Smooth muscle cell (in vitro differentiated cells): ENCODE measurements around the gene FHIT. TPM values are rescaled to one million over a fixed set of nuclear protein-coding genes. Genes with fewer than 3 reads are reported as not detected.

Source experiments
- DNase-seq: peaks from one replicate; lab custom pipeline; 2025; ENCODE audit not compliant: unreplicated experiment; lab: John Stamatoyannopoulos, UW
- H2AFZ ChIP-seq: fragments of 200-600 bp; sonication (generic); 2 replicates; pipeline ENCODE4 v1.6.0; 2016; ENCODE audit warnings: antibody characterized with exemption, low read depth, mild to moderate bottlenecking
- H3F3A ChIP-seq: fragments of 200-600 bp; sonication (generic); 2 replicates; pipeline ENCODE4 v1.6.0; 2017; ENCODE audit warnings: antibody characterized with exemption, low read depth
- H3K27ac ChIP-seq: fragments of 200-600 bp; sonication (generic); 2 replicates; pipeline ENCODE4 v1.5.1; 2016; ENCODE audit warnings: low read depth, mild to moderate bottlenecking
- H3K27me3 ChIP-seq: fragments of 200-600 bp; sonication (generic); 2 replicates; pipeline ENCODE4 v1.6.1; 2016; ENCODE audit warnings: low read depth, mild to moderate bottlenecking
- H3K36me3 ChIP-seq: fragments of 200-600 bp; sonication (generic); 2 replicates; pipeline ENCODE4 v1.5.1; 2016; ENCODE audit warnings: low read depth
- H3K4me1 ChIP-seq: fragments of 200-600 bp; sonication (generic); 2 replicates; pipeline ENCODE4 v1.5.1; 2016; ENCODE audit warnings: low read depth
- H3K4me2 ChIP-seq: fragments of 200-600 bp; sonication (generic); 2 replicates; pipeline ENCODE4 v1.6.0; 2016; ENCODE audit warnings: mild to moderate bottlenecking
- H3K4me3 ChIP-seq: fragments of 200-600 bp; sonication (generic); 2 replicates; pipeline ENCODE4 v1.5.1; 2016; ENCODE audit warnings: mild to moderate bottlenecking
- H3K79me2 ChIP-seq: fragments of 200-600 bp; sonication (generic); 2 replicates; pipeline ENCODE4 v1.6.0; 2016; ENCODE audit warnings: low read depth, mild to moderate bottlenecking
- H3K9ac ChIP-seq: fragments of 200-600 bp; sonication (generic); 2 replicates; pipeline ENCODE4 v1.6.0; 2016; ENCODE audit warnings: low read depth
- H3K9me3 ChIP-seq: fragments of 200-600 bp; sonication (generic); replicated peaks from 2 replicates; pipeline ENCODE4 v1.5.1; 2016; ENCODE audit warnings: low read depth
- H4K20me1 ChIP-seq: fragments of 200-600 bp; sonication (generic); 2 replicates; pipeline ENCODE4 v1.6.0; 2016; ENCODE audit warnings: low read depth
- WGBS: methylation state at CpG from one replicate; pipeline ENCODE4 v1.1.7; 2016; ENCODE audit warnings: low lambda C conversion rate; 5-methylcytosine and 5-hydroxymethylcytosine counted together
- polyA plus RNA-seq: library from polyadenylated mRNA; unstranded; fragments of >200 nt; fragmentation: Nextera tagmentation; extraction: Ambion mirVana; gene quantifications from 2 replicates; pipeline ENCODE4 v1.2.1, GENCODE V29; 2016
- total RNA-seq: library from RNA; depleted of rRNA; stranded (reverse); fragments of >200 nt; gene quantifications from 2 replicates; pipeline ENCODE4 v1.2.3, GENCODE V29; 2014
- TF ChIP-seq, protein P1 (sequence below): fragments of 200-600 bp; sonication (generic); IDR thresholded peaks from 2 replicates; pipeline ENCODE4 v1.5.1; 2017; ENCODE audit warnings: borderline replicate concordance, mild to moderate bottlenecking, antibody characterized with exemption; ENCODE audit not compliant: insufficient read depth, poor library complexity, severe bottlenecking

Gene FHIT
- total and polyA plus RNA-seq, 2 experiments from 2014 or later = 5.9 to 6.7 TPM

DNA sequence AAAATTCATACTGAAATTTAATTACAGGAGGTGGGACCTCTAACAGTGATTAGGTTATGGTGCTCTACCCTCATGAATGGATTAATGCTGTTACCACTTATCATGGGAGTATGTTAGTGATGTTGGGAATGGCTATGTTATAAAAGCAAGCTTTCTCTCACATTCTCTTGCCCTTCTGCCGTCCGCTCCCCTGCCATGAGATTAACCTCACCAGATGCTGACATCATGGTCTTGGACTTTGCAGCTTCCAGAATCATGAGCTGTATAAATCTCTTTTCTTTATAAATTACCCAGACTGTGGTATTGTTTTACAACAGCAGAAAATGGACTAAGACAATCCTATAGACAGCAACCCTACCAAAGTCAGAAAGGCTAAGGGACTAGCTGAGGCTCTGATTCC lies 884.8 kb downstream of the FHIT start:
- Histone ChIP-seq H2AFZ (no peak overlapping the region), H3K4me1 (no peaks in the 10 kb centered on the region), H3K27ac (no peak overlapping the region), H3K79me2 (no peaks in the 10 kb centered on the region), H3F3A (no peaks in the 10 kb centered on the region), H3K36me3 (no peaks in the 10 kb centered on the region), H3K4me2 (no peak overlapping the region), H3K4me3 (no peak overlapping the region), H3K27me3 (no peaks in the 10 kb centered on the region), H3K9me3 (no peaks in the 10 kb centered on the region), H3K9ac (no peak overlapping the region), H4K20me1 (no peaks in the 10 kb centered on the region)
- no peak for DNase-seq
- whole genome bisulfite sequencing = 61% methylated on average over 2 of the region's 2 CpGs
- TF ChIP-seq, protein P1, sequence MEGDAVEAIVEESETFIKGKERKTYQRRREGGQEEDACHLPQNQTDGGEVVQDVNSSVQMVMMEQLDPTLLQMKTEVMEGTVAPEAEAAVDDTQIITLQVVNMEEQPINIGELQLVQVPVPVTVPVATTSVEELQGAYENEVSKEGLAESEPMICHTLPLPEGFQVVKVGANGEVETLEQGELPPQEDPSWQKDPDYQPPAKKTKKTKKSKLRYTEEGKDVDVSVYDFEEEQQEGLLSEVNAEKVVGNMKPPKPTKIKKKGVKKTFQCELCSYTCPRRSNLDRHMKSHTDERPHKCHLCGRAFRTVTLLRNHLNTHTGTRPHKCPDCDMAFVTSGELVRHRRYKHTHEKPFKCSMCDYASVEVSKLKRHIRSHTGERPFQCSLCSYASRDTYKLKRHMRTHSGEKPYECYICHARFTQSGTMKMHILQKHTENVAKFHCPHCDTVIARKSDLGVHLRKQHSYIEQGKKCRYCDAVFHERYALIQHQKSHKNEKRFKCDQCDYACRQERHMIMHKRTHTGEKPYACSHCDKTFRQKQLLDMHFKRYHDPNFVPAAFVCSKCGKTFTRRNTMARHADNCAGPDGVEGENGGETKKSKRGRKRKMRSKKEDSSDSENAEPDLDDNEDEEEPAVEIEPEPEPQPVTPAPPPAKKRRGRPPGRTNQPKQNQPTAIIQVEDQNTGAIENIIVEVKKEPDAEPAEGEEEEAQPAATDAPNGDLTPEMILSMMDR = no peak

DNA sequence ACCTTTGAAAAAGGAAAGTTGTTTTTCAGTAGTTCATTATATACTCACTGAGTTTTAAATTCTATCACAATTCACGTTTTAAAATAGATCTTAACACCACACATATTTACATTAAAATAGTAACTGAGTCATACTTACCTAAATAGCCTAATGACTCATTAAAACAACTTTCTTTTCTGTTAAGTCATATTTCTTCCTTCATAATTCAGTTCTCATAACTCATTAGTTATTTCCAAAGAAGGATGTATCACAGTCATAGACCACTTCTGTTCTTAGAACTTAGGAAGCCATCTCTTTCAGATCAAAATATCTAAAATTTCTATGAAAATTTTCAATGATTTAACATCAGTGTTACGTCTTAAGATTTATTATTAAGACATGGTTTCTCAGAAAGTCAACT lies 885.9 kb downstream of the FHIT start:
- H3K4me3 ChIP-seq = no peak overlapping the region
- H3K36me3 ChIP-seq = no peaks in the 10 kb centered on the region
- no peak overlapping the region for H3K9ac ChIP-seq
- H4K20me1 ChIP-seq = no peaks in the 10 kb centered on the region
- no peak overlapping the region for H2AFZ ChIP-seq
- TF ChIP-seq, protein P1 = no peak
- no peaks in the 10 kb centered on the region for H3K9me3 ChIP-seq
- H3K27ac ChIP-seq = no peak overlapping the region
- DNase-seq = no peak
- no peaks in the 10 kb centered on the region for H3K79me2 ChIP-seq
- WGBS = 63% methylated on average over 2 of the region's 2 CpGs
- H3K27me3 ChIP-seq = no peaks in the 10 kb centered on the region
- H3K4me2 ChIP-seq = no peak overlapping the region
- H3F3A ChIP-seq = no peaks in the 10 kb centered on the region
- H3K4me1 ChIP-seq = no peaks in the 10 kb centered on the region

DNA sequence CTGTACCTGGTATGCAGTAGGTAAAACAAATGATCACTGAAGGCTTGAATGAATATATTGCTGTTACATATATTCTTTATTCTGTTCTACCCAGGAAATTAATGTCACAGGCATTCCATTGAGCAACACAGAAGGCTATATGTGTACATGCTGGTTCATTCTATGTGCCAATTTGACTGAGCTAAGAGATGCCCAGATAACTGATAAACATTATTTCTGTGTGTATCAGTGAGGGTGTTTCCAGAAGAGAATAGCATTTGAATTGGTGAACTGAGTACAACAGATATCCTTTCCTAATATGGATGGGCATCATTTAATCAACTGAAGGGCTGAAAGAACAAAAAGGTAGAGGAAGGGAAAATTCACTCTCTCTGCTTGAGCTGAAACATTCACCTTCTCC lies 886.8 kb downstream of the FHIT start:
- Histone ChIP-seq H3F3A (no peaks in the 10 kb centered on the region), H3K9ac (no peak overlapping the region), H3K27me3 (no peaks in the 10 kb centered on the region), H3K4me1 (no peaks in the 10 kb centered on the region), H3K9me3 (no peaks in the 10 kb centered on the region), H3K79me2 (no peaks in the 10 kb centered on the region), H3K27ac (no peak overlapping the region), H2AFZ (no peak overlapping the region), H3K4me2 (no peak overlapping the region), H3K36me3 (no peaks in the 10 kb centered on the region), H3K4me3 (no peak overlapping the region), H4K20me1 (no peaks in the 10 kb centered on the region)
- TF ChIP-seq, protein P1 = no peak
- no peak for DNase-seq

DNA sequence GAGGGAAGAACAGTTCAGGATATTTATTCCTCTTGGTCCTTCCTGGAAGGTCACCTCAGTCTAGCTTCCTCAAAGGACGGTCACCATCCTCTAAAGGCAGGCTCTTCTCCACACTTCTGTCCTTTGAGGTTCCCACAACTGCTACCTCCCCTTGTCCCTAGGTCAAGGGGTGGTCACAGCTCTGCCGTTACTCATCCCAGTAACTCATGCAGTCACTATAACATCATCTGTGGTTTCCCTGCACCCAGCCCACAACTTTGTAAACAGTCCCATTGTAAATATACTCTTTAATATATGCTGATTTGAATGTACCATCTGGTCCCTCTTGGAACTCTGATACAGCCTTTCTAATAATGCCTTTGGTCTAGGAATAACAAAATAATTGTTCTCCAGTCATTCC lies 887.4 kb downstream of the FHIT start:
- no peaks in the 10 kb centered on the region for H3K9me3 ChIP-seq
- DNase-seq = no peak
- TF ChIP-seq, protein P1 = no peak
- no peak overlapping the region for H3K4me3 ChIP-seq
- H3K4me1 ChIP-seq = no peaks in the 10 kb centered on the region
- H3K36me3 ChIP-seq = no peaks in the 10 kb centered on the region
- H3K27me3 ChIP-seq = no peaks in the 10 kb centered on the region
- no peaks in the 10 kb centered on the region for H3K79me2 ChIP-seq
- no peak overlapping the region for H3K4me2 ChIP-seq
- H2AFZ ChIP-seq = no peak overlapping the region
- no peaks in the 10 kb centered on the region for H4K20me1 ChIP-seq
- 53% methylated on average over 2 of the region's 2 CpGs for WGBS
- no peaks in the 10 kb centered on the region for H3F3A ChIP-seq
- no peak overlapping the region for H3K27ac ChIP-seq
- no peak overlapping the region for H3K9ac ChIP-seq
